OCI-LY7 (cell line): Measurements from ENCODE around the gene CPNE5. TPM values are rescaled to one million over a fixed set of nuclear protein-coding genes. Genes with fewer than 3 reads are reported as not detected.

Experiments used
- BruUV-seq: library from RNA; stranded (reverse); fragments of 400-500 nt; replicated peaks from 2 replicates; lab custom pipeline; 2021; lab: Mats Ljungman, UMichigan
- CTCF ChIA-PET: fragments of 300-600 bp; sonication (Branson Sonifier 250); formaldehyde crosslinking; loops from one replicate; lab custom pipeline; 2022; ENCODE audit warnings: antibody characterized with exemption; ENCODE audit not compliant: unreplicated experiment; lab: Charles Lee
- POLR2A ChIA-PET: fragments of 300-600 bp; sonication (Branson Sonifier 250); formaldehyde crosslinking; loops from one replicate; lab custom pipeline; 2022; ENCODE audit warnings: antibody characterized with exemption; lab: Charles Lee
- DNase-seq: peaks from one replicate; pipeline ENCODE4 v3.0.0-alpha.2; 2015; ENCODE audit warnings: low spot score
- H2AFZ ChIP-seq: fragments of 200-600 bp; sonication (generic), shearing (Covaris generic); 2 replicates; pipeline ENCODE4 v1.6.1; 2014; ENCODE audit warnings: mild to moderate bottlenecking, antibody characterized with exemption, low read length, moderate library complexity
- H3K27ac ChIP-seq: fragments of 200-600 bp; sonication (generic); 2 replicates; pipeline ENCODE4 v1.5.1; 2014; ENCODE audit warnings: mixed run types, low read depth, mild to moderate bottlenecking, moderate library complexity, low read length, inconsistent platforms; ENCODE audit not compliant: poor library complexity, severe bottlenecking
- H3K36me3 ChIP-seq: fragments of 200-600 bp; sonication (generic); 2 replicates; pipeline ENCODE4 v1.6.1; 2014; ENCODE audit warnings: mild to moderate bottlenecking, antibody characterized with exemption, low read length, moderate library complexity, mixed read lengths; ENCODE audit not compliant: insufficient read depth
- H3K4me1 ChIP-seq: fragments of 200-600 bp; sonication (generic); 2 replicates; pipeline ENCODE4 v1.5.1; 2014; ENCODE audit warnings: mild to moderate bottlenecking, low read length; ENCODE audit not compliant: insufficient read depth, poor library complexity, severe bottlenecking
- H3K4me2 ChIP-seq: fragments of 200-600 bp; sonication (generic); 2 replicates; pipeline ENCODE4 v1.6.1; 2014; ENCODE audit warnings: mild to moderate bottlenecking, low read length
- H3K4me3 ChIP-seq: fragments of 200-600 bp; sonication (generic); 2 replicates; pipeline ENCODE4 v1.5.1; 2014; ENCODE audit warnings: mild to moderate bottlenecking, low read depth, low read length; ENCODE audit not compliant: poor library complexity, severe bottlenecking
- H3K79me2 ChIP-seq: fragments of 200-600 bp; sonication (generic); 2 replicates; pipeline ENCODE4 v1.6.1; 2016; ENCODE audit warnings: low read depth, mild to moderate bottlenecking, low read length, moderate library complexity, mixed read lengths; ENCODE audit not compliant: insufficient read depth
- H3K9me2 ChIP-seq: fragments of 200-600 bp; sonication (generic); 2 replicates; pipeline ENCODE4 v1.6.1; 2016; ENCODE audit warnings: mild to moderate bottlenecking, low read length, mixed read lengths; ENCODE audit not compliant: insufficient read depth
- H3K9me3 ChIP-seq: fragments of 200-600 bp; sonication (generic); 2 replicates; pipeline ENCODE4 v1.6.1; 2014; ENCODE audit warnings: mild to moderate bottlenecking, mixed run types, low read length, mixed read lengths
- H4K20me1 ChIP-seq: fragments of 200-600 bp; sonication (generic); 2 replicates; pipeline ENCODE4 v1.6.1; 2014; ENCODE audit warnings: mild to moderate bottlenecking, antibody characterized with exemption, low read length, moderate library complexity, mixed read lengths; ENCODE audit not compliant: insufficient read depth
- EZH2phosphoT487 ChIP-seq: fragments of 200-600 bp; sonication (generic); IDR thresholded peaks from 2 replicates; pipeline ENCODE4 v1.6.1; 2018; ENCODE audit warnings: low read depth, borderline replicate concordance, mild to moderate bottlenecking, mixed run types, antibody characterized with exemption, low read length, moderate library complexity, mixed read lengths
- intact Hi-C: fragments of 100-400 bp; cut with micrococcal nuclease; formaldehyde crosslinking; loops from one replicate; pipeline ENCODE4 v1.10.0; 2022; ENCODE audit not compliant: unreplicated experiment
- total RNA-seq, 2 experiments: library from RNA; depleted of rRNA in 1 of 2; stranded (reverse); fragments of >200 nt in 1 of 2; shearing (Covaris generic) in 1 of 2; gene quantifications; 2 replicates each; pipeline ENCODE4 v1.2.3, GENCODE V29; 2014 to 2022
- TF ChIP-seq, protein P1 (sequence below): fragments of 200-600 bp; sonication (generic); conservative IDR thresholded peaks from 2 replicates; pipeline ENCODE4 v1.5.1; 2014; ENCODE audit warnings: mild to moderate bottlenecking, antibody characterized with exemption, low read length, moderate library complexity, mixed read lengths

Gene CPNE5
- total RNA-seq, 2 experiments from 2014 or later, result 37.7 to 89.8 TPM

DNA sequence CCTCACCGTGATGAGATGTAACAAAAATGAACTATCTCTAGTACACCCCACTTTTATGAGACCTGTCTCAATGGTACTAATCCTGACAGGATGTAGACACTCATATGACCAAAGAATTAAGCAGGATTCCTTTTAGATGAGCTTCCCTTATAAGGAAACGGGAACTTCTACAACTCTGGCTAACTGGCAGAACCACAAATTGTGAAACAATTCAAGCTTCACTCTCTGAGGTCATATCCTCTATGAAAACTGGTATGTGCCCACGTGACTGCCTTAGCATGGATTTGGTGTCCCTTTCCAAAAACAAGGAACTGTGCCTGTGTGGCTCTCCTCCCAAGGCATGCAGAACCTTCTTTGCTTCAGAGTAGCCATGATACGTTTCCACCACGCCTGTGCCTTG, 14.1 kb upstream of the CPNE5 start:
- Histone ChIP-seq H4K20me1 (0 out of 2 replicates have a peak, but pooled peaks cover 6% of the 10 kb centered on the region), H3K36me3 (peaks cover 74% of the 10 kb centered on the region), H3K9me3 (no peaks in the 10 kb centered on the region), H3K4me2 (no peak overlapping the region), H3K9me2 (no peaks in the 10 kb centered on the region), H3K4me3 (no peak overlapping the region), H3K4me1 (no peaks in the 10 kb centered on the region), H3K79me2 (peaks cover 1% of the 10 kb centered on the region; the same call in 1 of the 2 replicates), H3K27ac (no peak overlapping the region), H2AFZ (no peak overlapping the region)
- BruUV-seq, result no TSS peak
- intact Hi-C loops, result loop anchor here (5.0 kb wide), 1 partner anchor 71 kb away; no protein-coding TSS in a partner anchor
- POLR2A ChIA-PET, result interaction anchor here (2.1 kb wide), 1 partner anchor 87 kb away, joined by 6 read pairs; no protein-coding TSS in a partner anchor
- no peak for DNase-seq
- no peak for TF ChIP-seq EZH2phosphoT487
- TF ChIP-seq, protein P1, sequence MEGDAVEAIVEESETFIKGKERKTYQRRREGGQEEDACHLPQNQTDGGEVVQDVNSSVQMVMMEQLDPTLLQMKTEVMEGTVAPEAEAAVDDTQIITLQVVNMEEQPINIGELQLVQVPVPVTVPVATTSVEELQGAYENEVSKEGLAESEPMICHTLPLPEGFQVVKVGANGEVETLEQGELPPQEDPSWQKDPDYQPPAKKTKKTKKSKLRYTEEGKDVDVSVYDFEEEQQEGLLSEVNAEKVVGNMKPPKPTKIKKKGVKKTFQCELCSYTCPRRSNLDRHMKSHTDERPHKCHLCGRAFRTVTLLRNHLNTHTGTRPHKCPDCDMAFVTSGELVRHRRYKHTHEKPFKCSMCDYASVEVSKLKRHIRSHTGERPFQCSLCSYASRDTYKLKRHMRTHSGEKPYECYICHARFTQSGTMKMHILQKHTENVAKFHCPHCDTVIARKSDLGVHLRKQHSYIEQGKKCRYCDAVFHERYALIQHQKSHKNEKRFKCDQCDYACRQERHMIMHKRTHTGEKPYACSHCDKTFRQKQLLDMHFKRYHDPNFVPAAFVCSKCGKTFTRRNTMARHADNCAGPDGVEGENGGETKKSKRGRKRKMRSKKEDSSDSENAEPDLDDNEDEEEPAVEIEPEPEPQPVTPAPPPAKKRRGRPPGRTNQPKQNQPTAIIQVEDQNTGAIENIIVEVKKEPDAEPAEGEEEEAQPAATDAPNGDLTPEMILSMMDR, result no peak
- CTCF ChIA-PET, result interaction anchor here (1.0 to 2.7 kb wide), 5 partner anchors 20 to 94 kb away, joined by 3 to 9 read pairs (median 4); partner anchors contain the start of gene PPIL1

DNA sequence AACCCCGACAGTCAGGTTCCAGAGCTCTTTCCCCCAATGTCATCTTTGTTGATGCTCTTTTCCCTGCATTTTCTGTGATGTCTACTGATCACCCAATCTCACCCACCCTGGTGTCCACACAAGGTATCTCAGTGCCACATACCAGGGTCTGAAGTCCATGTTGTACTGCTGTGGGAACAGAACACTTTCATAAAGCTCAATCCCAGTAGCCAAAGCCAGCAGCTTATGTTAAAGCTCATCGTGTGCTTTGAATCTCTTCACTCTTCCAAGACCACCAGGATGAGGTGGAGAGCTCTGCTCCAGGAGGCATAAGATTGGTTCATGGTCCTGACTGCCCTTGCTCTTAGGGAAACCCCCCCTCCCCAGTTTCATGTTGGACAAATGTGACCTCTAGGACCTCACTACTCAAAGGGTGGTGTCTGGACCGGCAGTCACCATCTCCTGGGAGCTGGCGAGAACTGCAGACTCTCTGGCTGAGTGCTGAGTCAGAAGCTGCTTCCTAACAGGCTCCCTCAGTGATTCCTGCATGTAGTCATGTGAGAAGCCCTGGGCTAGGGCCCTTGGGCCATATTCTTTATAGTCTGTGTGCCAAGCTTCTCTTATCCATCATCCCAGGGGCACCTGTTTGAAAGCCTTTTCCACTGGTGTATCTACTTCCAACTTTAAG, 13.4 kb upstream of the CPNE5 start:
- H3K4me1 ChIP-seq, result no peaks in the 10 kb centered on the region
- no peak overlapping the region for H3K4me3 ChIP-seq
- intact Hi-C loops, result loop anchor here (5.0 kb wide), 1 partner anchor 70 kb away; no protein-coding TSS in a partner anchor
- POLR2A ChIA-PET, result interaction anchor here (1.1 to 2.1 kb wide), 3 partner anchors 20 to 86 kb away, joined by 3 to 6 read pairs (median 5); no protein-coding TSS in a partner anchor
- H2AFZ ChIP-seq, result no peak overlapping the region
- no peak for DNase-seq
- CTCF ChIA-PET, result interaction anchor here (0.6 to 2.7 kb wide), 6 partner anchors 20 to 208 kb away, joined by 3 to 9 read pairs (median 4); no protein-coding TSS in a partner anchor
- no peak for TF ChIP-seq EZH2phosphoT487
- TF ChIP-seq, protein P1, result no peak
- no peak overlapping the region for H3K4me2 ChIP-seq
- 0 out of 2 replicates have a peak, but pooled peaks cover 6% of the 10 kb centered on the region for H4K20me1 ChIP-seq
- no peaks in the 10 kb centered on the region for H3K79me2 ChIP-seq
- H3K27ac ChIP-seq, result no peak overlapping the region
- no peaks in the 10 kb centered on the region for H3K9me3 ChIP-seq
- BruUV-seq, result no TSS peak
- peaks cover 70% of the 10 kb centered on the region for H3K36me3 ChIP-seq
- no peaks in the 10 kb centered on the region for H3K9me2 ChIP-seq
